OCI-M1 (cell line): ENCODE results near the gene RAD51D.
"Not testable (repeated sequence)": the region's sequence is repeated elsewhere in the genome, so short reads cannot be mapped to it uniquely, and the experiment has no call there.

Experiments used
- DNase-seq: peaks from one replicate; lab custom pipeline; 2025; lab: John Stamatoyannopoulos, UW

Gene RAD51D

DNA sequence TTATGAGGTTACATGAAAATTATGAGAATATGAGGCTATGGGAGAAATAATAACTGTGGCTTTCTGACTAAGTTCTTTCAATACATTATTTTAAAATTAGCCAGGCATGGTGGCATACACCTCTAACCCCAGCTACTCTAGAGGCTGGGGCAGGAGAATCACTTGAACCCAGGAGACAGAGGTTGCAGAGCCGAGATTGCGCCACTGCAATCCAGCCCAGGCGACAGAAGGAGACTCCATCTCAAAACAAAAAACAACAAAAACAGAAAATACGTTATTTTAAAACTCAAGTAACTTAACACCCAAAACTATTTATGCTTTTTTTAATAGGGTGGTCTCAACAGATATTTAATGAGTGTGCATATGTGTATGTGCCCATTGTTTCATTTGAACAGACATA lies 53.8 kb downstream of the RAD51D start:
- DNase-seq, result no peak

DNA sequence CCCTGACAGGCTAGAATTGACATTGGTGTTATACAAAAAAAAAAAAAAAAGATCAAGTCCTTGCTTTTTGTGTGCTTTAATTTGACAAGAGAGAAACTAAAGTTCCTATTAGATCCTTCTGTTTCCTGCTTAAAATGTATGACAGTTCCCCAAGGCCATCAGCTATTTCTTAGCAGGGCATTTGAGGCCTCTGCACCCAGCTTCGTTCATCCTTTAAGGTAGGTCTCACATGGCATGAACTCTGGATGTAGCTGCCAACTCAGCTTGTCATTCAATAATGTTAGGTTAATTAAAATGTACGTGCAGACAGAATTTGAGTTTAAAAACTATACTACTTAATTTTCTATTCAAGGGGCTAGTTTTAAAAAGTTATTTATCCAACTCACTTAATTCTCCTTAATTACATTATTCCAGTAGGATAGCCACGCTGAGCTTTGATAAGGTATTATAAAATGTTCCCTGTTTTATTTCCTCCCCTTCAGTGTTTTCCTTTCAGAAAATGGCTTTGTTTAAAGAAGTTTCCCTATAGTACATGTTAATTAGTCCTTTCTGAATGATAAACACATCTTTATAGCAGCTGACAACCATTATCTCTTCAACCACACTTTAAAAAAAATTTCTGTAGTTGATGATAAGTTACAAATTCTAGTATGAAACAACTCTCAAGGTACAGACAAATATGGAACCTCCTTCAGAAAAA lies 55.0 kb downstream of the RAD51D start:
- DNase-seq, result peak; percentile 78

DNA sequence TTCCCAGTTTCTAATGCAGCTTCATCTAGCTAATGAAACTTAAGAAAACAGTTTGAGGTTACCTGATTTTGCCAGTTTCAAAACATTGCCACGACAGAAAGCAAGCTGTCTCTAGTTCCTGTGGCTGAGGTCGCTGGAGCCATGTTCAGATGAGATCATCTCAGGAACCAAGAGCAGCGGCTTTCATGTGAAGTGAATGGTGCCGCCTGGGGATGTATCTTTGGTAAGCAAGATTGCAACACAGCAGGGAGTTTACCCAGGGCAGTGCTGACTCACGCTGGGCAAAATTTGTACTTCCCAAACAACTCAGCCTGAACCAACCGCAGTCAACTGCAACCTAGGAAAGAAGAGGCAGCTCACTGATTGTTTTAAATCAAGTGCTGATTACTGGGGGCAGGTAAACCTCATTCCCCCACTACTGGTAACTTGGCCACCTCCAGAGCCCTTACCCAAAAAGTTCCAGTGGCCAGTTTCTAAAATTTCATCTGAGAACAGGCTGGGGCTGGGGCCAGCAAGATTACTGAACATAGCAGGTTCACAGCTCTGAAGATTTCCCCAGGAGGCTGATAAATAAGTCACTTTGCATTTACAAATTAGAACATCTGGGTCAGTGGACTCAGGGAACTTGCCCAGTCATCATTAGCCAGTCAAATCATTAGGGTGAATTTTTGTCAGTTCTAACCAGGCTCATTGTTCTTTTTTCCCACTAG lies 56.0 kb downstream of the RAD51D start, which contains the start of gene RFFL:
TSS of gene RFFL (minus strand) at position 194 of the 710 bp plus-strand sequence. CDS start 37,154 bp downstream, outside the sequence.
- DNase-seq, result peak; percentile 97

DNA sequence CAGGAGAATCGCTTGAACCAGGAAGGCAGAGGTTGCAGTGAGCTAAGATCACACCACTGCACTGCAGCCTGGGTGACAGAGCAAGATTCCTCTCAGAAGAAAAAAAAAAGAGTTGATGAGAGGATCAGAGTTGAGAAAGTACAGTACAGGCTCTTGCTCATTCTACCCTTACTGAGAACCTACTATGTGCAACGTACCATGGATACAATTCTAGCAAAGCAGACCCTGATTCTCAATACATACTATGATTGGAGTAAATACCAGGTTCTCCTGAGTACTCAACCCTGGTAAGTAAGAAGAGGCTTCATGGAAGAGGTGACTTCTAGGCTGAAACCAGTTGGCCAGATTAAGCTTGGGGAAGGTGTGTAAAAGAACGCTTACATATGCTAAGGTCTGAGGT lies 57.4 kb downstream of the RAD51D start:
- no peak for DNase-seq

DNA sequence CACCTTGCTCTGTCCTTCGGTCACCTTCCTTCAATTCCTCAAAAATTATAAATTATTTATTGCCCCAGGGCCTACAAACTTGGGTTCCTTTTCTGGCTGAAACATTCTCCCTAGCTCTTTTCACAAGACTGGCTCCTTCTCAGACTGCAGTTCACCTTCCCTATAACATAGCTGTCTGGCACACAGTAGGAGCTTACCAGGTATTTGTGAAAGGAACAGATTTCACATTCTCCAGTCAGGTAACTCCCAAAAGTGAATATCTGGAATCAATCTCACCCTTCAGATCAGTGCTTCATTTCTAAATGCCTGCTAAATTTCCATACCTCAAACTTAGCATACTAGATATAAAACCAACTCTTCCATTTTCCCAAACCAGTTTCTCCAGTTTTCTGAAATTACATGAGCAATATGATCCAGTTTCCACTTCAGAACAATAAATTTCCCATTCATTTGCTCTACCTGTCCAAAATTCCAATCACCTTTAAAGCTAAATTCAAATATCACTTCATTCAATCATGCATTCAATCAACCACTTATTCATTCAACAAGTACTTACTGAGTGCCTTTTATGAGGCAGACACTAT lies 62.2 kb downstream of the RAD51D start:
- DNase-seq, result no peak

GRCh38 chr17:35056013-35056412 lies 63.6 kb downstream of the RAD51D start:
- no peak for DNase-seq

DNA sequence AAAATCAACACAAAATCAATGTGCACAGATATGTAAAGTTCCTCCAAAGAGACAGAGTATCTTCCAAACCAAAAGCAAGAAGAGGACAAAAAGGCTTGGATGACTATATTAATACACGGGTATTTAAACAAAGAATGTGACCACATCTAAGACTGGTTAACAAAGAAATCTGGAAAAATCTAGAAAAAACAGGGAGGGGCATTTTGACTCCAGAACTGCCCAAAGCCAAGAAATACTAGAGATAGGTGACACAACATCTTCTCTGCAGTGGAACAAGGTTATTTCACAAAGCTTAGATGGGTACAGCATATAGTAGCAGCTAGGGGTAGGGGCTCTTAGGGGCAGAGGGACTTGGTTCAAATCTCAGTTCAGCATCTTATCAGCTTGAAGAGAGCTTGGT lies 66.5 kb downstream of the RAD51D start:
- peak; percentile 9 for DNase-seq

- DNase-seq, result no peak
These were observed 66.9 kb downstream of the RAD51D start for GRCh38 chr17:35052780-35053179.

GRCh38 chr17:35052241-35052610 lies 67.4 kb downstream of the RAD51D start:
- DNase-seq, result no peak

GRCh38 chr17:35051579-35052240 lies 68.0 kb downstream of the RAD51D start:
- peak; percentile 58 for DNase-seq

DNA sequence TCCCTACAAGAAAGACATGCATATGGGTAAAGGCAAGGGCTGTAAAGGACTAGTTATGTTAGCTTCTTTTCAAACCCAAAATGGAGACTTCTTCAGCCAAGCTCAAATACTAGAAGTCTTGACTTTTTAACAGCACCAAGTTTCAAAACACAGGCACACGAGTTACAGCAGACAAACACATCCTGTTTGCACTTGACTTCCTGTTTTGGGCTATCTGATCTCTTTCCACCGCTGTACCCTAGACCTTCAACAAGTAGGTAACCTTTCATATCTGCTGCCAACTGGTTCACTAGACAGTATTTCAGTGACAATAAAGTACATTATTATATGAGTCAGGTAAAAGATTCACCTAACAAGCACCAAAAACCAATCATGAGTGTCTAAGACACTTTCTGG lies 68.5 kb downstream of the RAD51D start:
- peak; percentile 81 for DNase-seq

DNA sequence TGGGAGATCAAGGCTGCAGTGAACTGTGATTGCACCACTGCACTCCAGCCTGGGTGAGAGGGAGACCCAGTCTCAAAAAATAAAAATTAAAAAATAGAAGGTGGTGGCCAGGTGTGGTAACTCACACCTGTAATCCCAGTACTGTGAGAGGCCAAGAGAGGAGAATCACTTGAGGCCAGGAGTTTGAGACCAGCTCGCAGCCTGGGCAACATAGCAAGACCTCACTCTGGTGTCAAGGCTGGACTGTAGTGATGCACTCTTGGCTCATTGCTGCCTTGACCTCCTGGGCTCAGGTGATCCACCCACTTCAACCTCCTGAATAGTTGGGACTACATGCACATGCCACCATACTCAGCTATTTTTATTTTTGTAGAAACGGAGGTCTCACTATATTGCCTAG lies 69.5 kb downstream of the RAD51D start:
- no peak for DNase-seq

- no peak for DNase-seq
These were observed 70.8 kb downstream of the RAD51D start for GRCh38 chr17:35048685-35049379.

GRCh38 chr17:35046740-35047283 lies 72.8 kb downstream of the RAD51D start:
- DNase-seq, result peak; percentile 12

DNA sequence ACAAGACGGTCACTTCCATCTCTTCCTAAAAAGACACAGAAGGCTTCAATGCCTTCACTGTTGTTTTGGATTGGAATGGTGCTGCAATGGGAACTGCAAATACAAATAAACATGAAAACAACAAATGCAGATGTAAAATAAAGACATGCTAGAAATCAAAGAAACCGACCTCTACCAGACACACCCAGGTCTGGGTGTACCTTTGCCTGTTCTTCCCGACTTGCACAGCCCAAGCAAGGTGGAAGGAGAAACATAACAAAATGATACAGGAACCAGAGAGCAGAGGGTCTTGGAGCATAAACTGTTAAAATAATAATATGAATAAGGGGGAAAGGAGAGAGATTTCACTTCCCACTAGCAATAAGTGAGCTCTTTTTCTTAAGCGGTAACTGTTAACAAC lies 73.4 kb downstream of the RAD51D start:
- DNase-seq, result no peak

- DNase-seq, result not testable (repeated sequence)
These were observed 74.1 kb downstream of the RAD51D start for GRCh38 chr17:35045458-35045979.

DNA sequence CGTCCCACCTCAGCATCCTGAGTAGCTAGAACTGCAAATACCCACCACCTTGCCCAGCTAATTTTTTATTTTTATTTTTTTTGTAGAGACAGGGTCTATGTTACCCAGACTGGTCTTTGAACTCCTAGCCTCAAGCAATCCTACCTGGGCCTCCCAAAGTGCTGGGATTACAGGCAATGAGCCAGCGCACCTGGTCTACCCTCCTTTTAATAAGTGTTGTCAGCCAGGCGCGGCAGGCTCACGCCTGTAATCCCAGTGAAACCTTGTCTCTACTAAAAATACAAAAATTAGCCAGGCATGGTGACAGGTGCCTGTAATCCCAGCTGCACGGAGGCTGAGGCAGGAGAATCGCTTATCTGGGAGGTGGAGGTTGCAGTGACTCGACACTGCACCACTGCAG lies 75.5 kb downstream of the RAD51D start:
- DNase-seq, result no peak
